HG02759 (cell line): ENCODE results near the gene CEACAM4.
"Not testable (repeated sequence)": the region's sequence is repeated elsewhere in the genome, so short reads cannot be mapped to it uniquely, and the experiment has no call there.

ENCODE experiments used
- ATAC-seq: cut with Tn5 transposase; IDR thresholded peaks from one replicate; pipeline ENCODE4 v1.9.1; 2021; ENCODE audit warnings: mild to moderate bottlenecking, moderate library complexity; ENCODE audit not compliant: unreplicated experiment

The CEACAM4 gene

DNA sequence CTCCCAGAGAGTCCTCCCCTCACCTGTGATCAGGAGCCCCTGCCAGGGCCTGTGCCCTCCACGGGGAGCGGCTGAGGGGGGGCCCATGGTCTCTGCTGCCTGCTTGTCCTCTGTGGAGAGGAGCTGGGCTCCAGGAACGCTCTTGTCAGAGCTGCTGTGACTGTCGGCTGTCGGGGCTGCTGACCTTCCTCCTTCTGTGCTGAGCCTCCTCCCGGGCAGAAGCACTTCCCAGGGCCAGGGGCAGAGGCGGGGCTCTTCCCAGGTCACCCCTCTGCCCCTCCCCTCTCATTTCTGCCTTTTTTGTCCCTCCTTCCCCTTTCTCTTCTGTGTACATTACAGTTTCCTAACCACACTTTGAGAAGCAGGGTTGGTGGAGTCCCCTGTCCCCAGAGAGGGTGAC lies at the start of gene CEACAM4:
TSS of gene CEACAM4 (minus strand) at position 198 of the 400 bp plus-strand sequence. CDS start at position 87, 111 bp downstream.
- no peak for ATAC-seq

DNA sequence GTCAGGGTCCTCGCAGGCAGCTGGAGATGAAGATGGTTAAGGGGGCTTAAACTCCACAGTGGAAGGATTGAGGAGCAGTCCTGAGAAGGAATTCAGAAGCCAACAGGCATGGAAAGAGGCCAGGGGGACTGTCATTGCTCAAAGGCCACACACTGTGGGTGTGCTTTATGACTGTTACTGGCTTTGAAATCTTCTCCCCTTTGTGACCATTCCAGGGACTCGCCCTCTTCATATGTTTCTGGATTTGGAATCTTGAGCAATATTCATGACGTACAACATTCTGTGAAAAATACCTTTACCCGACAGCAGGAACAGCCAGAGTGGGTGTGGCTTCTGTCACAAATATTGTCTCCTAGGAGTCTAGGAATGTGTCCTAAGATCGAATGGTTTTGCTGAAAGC lies 44.6 kb upstream of the CEACAM4 start:
- ATAC-seq: no peak

DNA sequence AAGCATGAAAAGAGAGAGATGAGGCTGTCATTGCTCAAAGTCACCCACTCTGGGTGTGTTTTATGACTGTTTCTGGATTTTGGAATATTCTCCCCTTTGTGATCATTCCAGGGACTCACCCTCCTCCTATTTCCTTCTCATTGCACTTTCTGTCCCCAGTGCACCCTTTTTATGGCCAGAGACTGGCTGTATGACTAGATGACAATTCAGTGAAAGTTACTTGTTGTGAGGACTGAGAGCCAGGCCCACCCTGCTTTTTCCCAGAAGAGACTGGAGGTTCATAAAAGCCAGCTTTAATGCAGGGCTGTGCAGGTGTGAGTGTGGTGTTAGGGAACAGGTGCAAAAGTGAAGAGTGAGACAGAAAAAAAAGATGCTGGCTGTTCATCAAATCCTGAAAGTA lies 43.9 kb upstream of the CEACAM4 start:
- no peak for ATAC-seq

DNA sequence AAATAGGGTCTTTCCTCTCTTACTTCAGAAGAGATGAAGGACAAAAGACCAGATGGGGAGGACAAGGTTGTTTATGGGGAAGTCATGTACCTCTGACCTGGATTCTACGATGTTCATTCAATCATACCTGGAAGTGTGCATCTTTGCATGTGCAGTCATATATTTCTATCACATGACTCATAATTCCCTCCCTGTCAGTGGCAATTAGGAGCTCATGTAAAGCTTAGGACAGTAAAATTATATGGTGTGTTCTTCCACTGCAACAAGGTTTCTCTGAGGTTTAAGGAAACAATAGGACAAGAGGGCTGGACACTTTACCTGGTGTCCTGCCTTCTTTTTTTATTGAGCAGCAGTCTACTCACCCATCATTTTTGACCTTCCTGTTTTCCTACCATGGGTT lies 41.4 kb upstream of the CEACAM4 start:
- ATAC-seq: no peak

DNA sequence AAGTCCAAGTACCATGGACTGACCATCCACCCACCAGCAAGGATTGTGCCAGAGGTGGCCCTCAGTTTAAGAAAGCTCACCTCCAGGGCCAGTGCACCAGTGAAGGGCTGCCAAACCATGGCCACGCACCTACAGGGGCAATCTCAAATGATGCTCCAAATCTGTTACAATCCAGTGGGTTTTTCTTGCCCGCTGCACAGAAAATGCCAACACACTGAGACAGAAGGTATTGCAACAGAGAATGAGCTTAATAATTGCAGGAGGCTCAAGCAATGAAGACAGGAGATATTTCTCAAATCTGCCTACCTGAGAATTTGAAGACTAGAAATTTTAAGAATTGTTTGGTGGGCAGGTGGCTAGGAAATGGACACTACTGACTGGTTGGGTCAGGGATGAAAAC lies 39.2 kb upstream of the CEACAM4 start:
- ATAC-seq: no peak

DNA sequence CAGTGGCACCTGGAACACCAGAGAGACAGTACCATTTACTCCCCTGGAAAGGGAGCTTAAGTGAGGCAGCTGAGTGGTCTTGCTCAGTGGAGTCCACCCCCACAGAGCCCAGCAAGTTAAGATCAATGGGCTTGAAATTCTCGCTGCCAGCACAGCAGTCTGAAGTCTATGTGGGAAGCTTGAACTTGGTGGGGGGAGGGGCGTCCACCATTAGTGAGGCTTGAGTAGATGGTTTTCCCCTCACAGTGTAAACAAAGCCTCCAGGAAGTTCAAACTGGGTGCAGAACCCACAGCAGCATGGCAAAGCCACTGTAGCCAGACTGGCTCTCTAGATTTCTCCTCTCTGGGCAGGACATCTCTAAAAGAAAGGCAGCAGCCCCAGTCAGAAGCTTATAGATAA lies 30.3 kb upstream of the CEACAM4 start:
- ATAC-seq: no peak

DNA sequence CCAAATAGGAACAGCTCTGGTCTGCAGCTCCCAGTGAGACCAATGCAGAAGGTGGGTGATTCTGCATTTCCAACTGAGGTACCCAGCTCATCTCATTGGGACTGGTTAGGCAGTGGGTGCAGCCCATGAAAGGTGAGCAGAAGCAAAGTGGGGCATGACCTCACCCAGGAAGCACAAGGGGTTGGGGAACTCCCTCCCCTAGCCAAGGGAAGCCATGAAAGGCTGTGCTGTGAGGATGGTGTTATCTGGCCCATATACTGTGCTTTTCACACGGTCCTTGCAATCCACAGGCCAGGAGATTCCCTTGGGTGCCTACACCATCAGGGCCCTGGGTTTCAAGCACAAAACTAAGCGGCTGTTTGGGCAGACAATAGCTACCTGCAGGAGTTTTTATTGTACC lies 29.9 kb upstream of the CEACAM4 start:
- not testable (repeated sequence) for ATAC-seq

DNA sequence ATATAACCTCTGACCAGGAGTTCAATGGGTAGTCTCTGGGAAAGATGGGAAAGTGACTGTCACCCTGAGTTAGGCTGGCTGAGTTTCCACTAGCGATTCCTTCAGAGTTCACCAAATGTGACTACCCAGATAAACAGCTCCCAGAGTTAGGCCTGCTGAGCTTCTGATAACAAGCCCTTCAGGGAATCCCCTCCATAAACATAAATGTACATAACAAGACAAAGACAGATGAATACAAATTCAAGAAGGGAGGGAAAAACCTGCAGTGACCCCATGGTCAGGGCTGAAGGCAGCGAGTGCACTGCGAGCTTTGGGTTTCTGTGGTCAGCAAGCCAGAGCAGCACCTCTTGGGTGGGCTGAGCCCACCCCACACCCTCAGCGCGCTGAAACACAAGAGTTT lies 25.4 kb upstream of the CEACAM4 start:
- ATAC-seq: no peak

DNA sequence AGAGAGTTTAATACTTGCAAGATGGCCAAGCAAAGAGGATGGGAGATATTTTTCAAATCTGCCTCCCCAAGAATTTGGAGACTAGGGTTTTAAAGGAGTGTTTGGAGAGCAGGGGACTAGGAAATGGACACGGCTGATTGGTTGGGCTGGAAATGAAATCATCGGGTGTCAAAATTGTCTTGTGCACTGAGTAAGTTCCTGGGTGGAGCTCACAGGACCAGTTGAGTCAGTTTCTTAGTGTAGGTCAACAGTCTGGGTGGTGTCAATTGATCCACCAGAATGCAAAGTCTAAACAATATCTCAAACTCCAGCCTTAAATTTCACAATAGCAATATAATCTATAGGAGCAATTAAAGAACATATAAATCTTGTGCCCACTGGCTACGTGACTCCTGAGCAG lies 23.0 kb upstream of the CEACAM4 start:
- ATAC-seq: no peak

DNA sequence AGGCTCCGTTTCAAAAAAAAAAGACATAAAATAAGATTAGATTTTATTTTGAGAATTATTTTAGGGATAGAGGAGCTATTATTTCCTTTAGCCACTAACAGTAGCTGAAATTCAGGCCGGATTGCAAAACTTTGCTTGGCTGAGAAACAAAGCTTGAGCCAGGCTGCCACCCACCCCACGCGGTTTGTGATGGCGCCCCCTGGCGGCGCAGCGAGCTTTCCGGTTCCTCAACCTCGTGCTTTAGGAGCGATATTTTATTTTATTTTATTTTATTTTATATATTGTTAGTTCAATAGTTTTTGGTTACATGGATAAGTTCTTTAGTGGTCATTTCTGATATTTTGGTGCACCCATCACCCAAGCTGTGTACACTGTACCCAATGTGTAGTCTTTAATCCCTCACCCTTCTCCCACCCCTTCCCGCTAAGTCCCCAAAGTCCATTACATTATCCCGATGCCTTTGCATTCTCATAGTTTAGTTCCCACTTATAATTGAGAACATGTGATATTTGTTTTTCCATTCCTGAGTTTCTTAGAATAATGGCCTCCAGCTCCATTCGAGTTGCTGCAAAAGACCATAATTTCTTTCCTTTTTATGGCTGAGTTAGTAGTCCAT lies 19.8 kb upstream of the CEACAM4 start:
- ATAC-seq: no peak

DNA sequence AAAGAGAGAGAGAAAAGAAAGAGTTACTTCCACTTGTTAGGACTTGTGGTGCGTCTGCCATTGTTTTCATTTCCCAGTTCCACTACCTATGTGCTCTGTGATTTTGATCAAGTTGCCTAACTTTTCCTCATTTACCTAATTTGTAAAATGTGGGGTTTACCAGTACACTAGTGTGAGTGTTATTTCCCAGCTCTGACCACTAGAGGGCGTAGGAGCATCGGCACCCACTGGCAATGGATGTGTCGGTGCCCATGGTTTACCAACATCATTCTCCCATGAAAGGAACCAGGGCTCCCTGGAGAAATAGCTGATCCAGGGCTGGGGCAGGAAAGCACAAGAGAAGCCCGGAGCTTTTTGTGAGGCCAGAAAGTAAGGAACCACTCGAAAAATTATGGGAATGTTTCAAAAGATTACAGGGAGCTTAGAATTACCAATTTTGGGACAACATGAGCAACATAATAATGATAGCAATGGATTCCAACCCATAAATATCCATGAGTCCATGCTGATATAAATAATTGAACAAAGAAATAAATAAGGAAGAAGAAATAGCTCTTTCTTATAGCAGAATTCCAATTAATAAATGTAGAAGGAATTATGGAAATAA lies 15.1 kb upstream of the CEACAM4 start:
- ATAC-seq: no peak

DNA sequence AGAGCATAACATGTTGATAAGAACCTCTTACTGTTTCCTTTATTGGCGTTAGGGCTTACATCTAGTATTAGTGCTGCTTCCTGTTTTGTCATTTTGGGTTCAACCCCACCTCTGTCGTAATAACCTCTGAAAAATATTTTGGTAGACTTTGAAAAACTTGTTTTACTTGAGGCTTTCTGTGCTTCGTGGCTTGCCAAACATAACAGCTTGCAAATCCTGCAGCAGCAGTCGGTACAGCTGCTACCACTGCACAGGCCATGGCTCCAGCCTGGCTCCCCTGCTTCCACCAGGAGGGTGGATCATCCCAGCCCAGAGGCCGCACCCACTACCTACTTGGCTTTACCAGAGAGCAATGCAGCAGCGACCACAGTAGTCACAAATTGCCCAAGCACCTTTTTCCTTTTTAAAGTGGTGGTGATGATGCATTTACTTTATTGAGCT lies 11.8 kb upstream of the CEACAM4 start:
- no peak for ATAC-seq

DNA sequence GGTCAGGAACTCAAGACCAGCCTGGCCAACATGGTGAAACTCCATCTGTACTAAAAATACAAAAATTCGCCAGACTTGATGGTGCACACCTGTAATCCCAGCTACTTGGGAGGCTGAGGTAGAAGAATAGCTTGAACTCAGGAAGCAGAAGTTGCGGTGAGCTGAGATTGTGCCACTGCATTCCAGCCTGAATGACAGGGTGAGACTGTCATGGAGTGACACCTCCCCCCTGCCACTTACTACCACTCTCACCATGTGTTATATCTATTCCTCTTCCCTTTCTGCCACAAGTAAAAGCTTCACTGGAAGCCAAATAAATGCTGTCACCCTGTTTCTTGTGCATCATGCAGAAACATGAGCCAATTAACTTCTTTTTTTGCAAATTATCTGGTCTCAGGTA lies 10.6 kb upstream of the CEACAM4 start:
- no peak for ATAC-seq

DNA sequence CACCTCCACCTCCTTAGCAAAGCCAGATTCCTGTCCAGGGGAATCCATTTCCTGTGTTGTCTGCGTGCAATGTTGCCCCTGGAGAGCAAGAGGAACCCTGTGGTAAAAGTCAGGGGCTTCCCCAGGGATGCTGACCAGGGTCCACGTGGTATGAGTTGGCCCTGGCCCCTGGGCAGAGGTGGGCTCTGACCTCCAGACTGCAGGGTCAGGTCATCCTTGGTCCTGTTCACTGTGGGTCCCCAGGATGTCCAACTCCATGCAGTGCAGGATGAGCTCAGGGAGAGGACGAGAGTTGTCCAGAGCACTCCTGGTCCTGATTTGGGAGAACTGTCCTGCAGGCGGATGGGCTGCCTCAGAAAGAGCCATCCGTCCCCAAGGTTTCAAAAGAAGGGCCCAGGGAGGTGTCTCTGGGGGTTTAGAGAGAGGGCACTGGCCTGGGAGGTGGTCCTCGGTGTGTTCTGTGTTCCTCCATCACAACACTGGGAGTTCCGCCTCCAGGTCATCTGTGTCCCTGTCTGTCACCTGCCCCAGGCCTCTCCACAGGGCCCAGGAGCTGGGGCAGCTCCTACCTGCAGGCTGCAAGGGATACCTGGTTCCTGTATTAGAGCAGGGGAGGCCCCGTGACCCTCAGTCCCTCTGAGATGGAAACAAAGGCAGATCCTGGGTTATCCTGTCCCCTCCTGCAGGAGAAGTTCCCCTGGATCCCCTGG lies 1.2 kb upstream of the CEACAM4 start:
- ATAC-seq: no peak

DNA sequence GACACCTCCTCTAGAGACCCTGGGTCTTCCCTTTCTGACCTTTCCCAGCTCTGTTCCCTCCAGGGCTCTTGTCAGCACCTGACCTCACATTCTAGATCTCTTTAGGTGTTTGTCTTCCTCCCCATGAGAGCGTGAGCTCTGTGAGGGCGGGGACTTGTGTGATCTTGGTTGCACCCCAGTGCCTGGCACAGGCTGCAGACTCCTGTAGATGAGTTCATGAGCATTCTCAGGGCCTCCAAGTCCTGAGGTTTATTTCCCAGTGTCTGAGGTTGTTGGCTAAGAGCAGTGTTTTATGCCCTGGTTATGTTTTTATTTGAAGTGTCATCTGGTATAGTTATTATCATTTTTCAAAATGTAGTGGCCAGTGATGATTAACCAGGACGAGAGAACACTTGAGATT lies 596 bp downstream of the CEACAM4 start:
- no peak for ATAC-seq

DNA sequence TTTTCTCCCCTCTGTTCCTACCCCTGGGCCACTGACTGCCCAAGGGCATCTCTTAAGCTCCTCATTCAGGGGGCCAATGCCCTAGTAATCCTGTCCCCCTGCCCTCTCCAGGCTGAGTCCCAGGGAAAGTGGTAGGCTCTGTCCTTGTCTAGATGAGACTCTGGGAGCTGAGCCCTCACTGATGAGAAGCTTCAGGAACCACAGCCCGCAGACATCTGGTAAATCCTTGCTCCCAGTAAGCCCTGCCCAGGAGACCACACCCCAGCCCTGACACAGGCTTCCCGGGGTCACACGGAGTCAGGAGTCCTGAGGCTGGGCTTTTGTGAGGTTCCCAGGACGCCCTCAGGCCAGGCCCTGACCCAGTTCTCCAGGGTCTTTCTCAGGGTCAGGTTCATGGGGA lies 1.9 kb downstream of the CEACAM4 start:
- no peak for ATAC-seq

DNA sequence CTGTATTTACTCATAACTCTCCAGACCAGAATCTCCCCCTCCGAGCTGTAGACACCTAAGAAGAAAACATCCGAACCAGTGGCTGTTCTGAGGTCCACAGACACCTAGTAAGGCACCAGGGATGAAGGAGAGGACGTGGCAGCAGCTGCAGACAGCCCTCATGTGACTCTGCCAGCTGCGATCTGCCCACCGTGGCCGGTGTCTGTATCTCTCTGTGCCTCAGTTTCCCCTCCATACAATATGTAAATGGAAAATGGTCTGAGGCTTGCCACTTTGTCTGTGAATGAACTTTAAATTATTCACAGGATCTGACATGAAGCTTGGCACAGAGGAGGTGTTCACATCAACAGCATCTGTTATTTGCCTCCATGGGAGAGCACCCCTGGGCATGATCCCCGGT lies 2.4 kb downstream of the CEACAM4 start:
- ATAC-seq: no peak

DNA sequence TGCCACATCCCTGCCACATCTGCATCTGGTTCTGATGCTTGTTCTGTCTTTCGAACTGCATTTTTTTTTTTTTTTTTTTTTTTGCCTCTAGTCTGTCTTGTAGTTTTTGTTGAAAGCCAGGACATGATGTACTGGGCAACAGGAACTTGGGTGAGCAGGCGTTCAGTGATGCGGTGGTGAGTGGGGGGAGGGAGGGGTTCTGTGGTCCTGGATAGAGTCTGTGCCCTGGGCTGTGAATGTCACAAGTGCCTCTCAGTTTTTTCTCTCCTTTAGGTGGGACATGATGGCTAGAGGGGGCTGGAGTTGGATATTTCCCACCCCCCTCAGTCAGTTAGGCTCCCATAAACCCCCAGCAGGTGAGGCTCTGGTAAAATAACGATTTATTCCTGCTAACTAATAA lies 3.5 kb downstream of the CEACAM4 start:
- no peak for ATAC-seq

DNA sequence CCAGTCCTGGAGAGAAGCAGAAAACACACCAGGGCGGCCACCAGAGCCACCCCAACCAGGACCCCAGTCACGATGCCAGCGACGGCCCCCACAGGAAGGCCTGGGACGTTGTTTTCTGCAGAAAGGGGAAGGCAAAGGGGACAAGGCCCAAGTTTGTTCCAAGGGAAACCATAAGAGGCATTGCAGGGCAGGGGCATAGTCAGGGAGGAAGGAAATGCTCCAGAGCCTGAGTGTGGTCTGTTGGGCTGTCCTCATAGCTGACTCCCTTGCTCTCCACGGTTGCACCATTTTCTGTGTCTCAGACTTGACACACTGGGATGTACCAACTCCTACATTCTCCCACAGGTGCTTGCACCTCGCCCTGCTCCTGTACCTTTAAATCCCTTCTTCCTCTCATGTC lies 5.2 kb downstream of the CEACAM4 start:
- no peak for ATAC-seq

DNA sequence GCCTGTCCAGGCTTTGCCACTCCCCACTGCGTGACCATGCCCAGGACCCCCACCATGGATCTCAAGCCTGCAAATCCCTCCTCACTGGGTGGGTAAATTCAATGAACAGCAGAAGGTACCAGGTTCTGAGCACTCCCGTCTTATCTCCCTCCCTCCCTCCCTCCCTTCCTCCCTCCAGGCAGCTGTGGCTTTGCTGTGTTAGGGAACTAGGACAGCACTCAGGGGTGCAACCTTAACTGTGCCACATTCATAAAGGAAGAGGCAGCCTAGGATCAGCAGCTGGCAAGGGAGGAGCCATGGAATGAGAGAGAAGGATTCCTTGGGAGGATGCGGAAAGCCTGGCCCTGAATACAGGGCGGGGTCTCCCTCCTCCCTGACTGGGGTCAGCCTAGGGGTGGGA lies 5.6 kb downstream of the CEACAM4 start:
- no peak for ATAC-seq

DNA sequence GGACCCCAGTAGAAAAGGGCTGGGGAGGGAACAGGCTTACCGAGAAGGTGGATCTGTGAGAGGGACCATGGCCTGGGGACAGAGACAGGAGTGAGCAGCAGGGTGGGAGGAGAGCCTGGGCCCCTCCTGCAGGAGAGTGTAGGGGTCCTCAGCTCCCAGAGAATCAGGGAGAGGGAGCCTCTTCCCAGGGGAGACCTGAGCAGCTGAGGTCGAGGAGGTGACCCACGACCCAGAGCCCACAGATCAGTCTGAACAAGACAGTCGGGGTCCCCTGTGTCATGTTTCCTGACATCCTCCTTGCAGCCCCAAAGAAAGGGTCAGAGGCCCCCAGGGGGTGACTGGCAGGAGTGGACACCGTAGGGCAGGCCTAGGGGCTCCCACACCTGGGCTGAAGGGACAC lies 6.7 kb downstream of the CEACAM4 start:
- no peak for ATAC-seq

DNA sequence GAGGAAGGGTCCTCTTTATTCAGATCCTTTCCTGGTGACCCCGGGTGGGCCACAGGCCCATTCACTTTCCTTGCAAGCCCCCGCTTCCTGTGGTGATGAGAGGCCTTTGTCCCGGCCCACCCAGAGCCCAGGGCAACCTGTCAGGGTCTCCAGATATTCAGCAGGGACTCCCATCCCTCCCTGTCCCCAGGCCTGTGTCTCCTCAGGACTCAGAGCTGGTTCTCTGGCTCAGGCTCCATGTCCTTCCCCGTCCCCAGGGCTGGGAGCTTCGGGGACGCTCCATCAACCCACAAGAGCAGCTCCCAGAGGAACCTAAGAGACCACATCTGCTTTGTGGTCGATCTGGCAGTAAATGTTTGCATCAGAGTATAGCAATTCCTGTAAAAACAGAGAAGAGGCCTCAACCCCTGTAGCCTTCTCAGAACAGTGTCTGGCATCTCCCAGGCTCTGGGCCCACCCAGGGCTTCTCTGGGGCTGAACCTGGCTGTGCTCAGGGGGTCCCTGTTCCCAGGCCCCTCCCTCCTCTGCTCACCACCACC lies 7.8 kb downstream of the CEACAM4 start:
- ATAC-seq: no peak
